PC-3 (cell line): Measurements from ENCODE around the gene POLA1. TPM values are rescaled to one million over a fixed set of nuclear protein-coding genes. Genes with fewer than 3 reads are reported as not detected.

Source experiments
- ATAC-seq: fragments of 200-7000 bp; cut with Tn5 transposase; 2 replicates; pipeline ENCODE4 v1.9.1; 2020; ENCODE audit warnings: mild to moderate bottlenecking, moderate library complexity
- BruUV-seq: library from RNA; stranded (reverse); fragments of 400-500 nt; replicated peaks from 2 replicates; lab custom pipeline; 2021; lab: Mats Ljungman, UMichigan
- CTCF ChIA-PET: fragments of 300-600 bp; sonication (Branson Sonifier 250); formaldehyde crosslinking; loops from one replicate; lab custom pipeline; 2022; ENCODE audit warnings: antibody characterized with exemption; lab: Charles Lee
- POLR2A ChIA-PET: fragments of 300-600 bp; sonication (Branson Sonifier 250); formaldehyde crosslinking; loops from one replicate; lab custom pipeline; 2022; ENCODE audit warnings: antibody characterized with exemption; ENCODE audit not compliant: unreplicated experiment; lab: Charles Lee
- DNase-seq: peaks from one replicate; pipeline ENCODE4 v3.0.0-alpha.2; 2015
- H2AFZ ChIP-seq: fragments of 300-600 bp; sonication (generic); 2 replicates; pipeline ENCODE4 v1.6.0; 2016; ENCODE audit warnings: antibody characterized with exemption, low read length
- H3F3A ChIP-seq: fragments of 300-600 bp; sonication (generic); one replicate; pipeline ENCODE4 v1.6.0; 2017; ENCODE audit warnings: antibody characterized with exemption, low read length, control low read depth, mild to moderate bottlenecking; ENCODE audit not compliant: unreplicated experiment
- H3K27ac ChIP-seq: fragments of 300-600 bp; sonication (generic); 2 replicates; pipeline ENCODE4 v1.5.1; 2016; ENCODE audit warnings: mild to moderate bottlenecking, low read length
- H3K27me3 ChIP-seq: fragments of 300-600 bp; sonication (generic); 2 replicates; pipeline ENCODE4 v1.6.1; 2016; ENCODE audit warnings: low read length, mixed read lengths
- H3K36me3 ChIP-seq: fragments of 300-600 bp; sonication (generic); 2 replicates; pipeline ENCODE4 v1.6.1; 2016; ENCODE audit warnings: low read depth, mixed run types, low read length, mixed read lengths
- H3K4me1 ChIP-seq: fragments of 300-600 bp; sonication (generic); 2 replicates; pipeline ENCODE4 v1.5.1; 2016; ENCODE audit warnings: low read length; ENCODE audit not compliant: insufficient read depth
- H3K4me2 ChIP-seq: fragments of 300-600 bp; sonication (generic); 2 replicates; pipeline ENCODE4 v1.6.0; 2016; ENCODE audit warnings: low read length
- H3K4me3 ChIP-seq: fragments of 300-600 bp; sonication (generic); 2 replicates; pipeline ENCODE4 v1.5.1; 2016; ENCODE audit warnings: mild to moderate bottlenecking, low read length, mixed read lengths
- H3K79me2 ChIP-seq: fragments of 300-600 bp; sonication (generic); 2 replicates; pipeline ENCODE4 v1.6.1; 2017; ENCODE audit warnings: low read length, mixed read lengths
- H3K9ac ChIP-seq: fragments of 300-600 bp; sonication (generic); 2 replicates; pipeline ENCODE4 v1.6.0; 2016; ENCODE audit warnings: mild to moderate bottlenecking, low read length
- H3K9me2 ChIP-seq: fragments of 300-600 bp; sonication (generic); replicated peaks from 2 replicates; pipeline ENCODE4 v1.6.1; 2016; ENCODE audit warnings: mixed run types, low read length, mixed read lengths
- H3K9me3 ChIP-seq: fragments of 300-600 bp; sonication (generic); 2 replicates; pipeline ENCODE4 v1.6.1; 2016; ENCODE audit warnings: low read length, mixed read lengths
- H4K20me1 ChIP-seq: fragments of 300-600 bp; sonication (generic); 2 replicates; pipeline ENCODE4 v1.6.1; 2016; ENCODE audit warnings: low read length, mixed read lengths
- CTCF ChIP-seq: fragments of 300-600 bp; sonication (generic); conservative IDR thresholded peaks from 2 replicates; pipeline ENCODE4 v1.5.1; 2017; ENCODE audit warnings: antibody characterized with exemption, low read depth, mild to moderate bottlenecking, low read length
- EZH2 ChIP-seq: fragments of 300-600 bp; sonication (generic); IDR thresholded peaks from one replicate; pipeline ENCODE4 v1.6.1; 2017; ENCODE audit warnings: antibody characterized with exemption, mild to moderate bottlenecking, low read length; ENCODE audit not compliant: unreplicated experiment
- EZH2phosphoT487 ChIP-seq: fragments of 300-600 bp; sonication (generic); IDR thresholded peaks from 2 replicates; pipeline ENCODE4 v1.6.1; 2018; ENCODE audit warnings: mild to moderate bottlenecking, antibody characterized with exemption, low read length, borderline replicate concordance
- intact Hi-C: fragments of 100-400 bp; cut with micrococcal nuclease; formaldehyde crosslinking; loops from 2 replicates; pipeline ENCODE4 v1.9.0; 2023
- total RNA-seq: library from RNA; depleted of rRNA; stranded (reverse); fragments of >200 nt; gene quantifications from 2 replicates; pipeline ENCODE4 v1.2.3, GENCODE V29; 2014

Gene POLA1
- total RNA-seq, 1 experiment from 2014 or later: 19.6 TPM

- no peak for DNase-seq
- intact Hi-C loops: no loop called here
- Histone ChIP-seq H3K4me2 (no peak overlapping the region), H3K9me2 (no peaks in the 10 kb centered on the region), H2AFZ (no peak overlapping the region), H3K9me3 (no peaks in the 10 kb centered on the region), H3K27ac (no peak overlapping the region), H3K4me3 (no peak overlapping the region), H3K4me1 (no peaks in the 10 kb centered on the region), H3K36me3 (no peaks in the 10 kb centered on the region), H3K79me2 (no peaks in the 10 kb centered on the region), H3F3A (no peaks in the 10 kb centered on the region), H4K20me1 (no peaks in the 10 kb centered on the region), H3K27me3 (peaks cover 21% of the 10 kb centered on the region), H3K9ac (no peak overlapping the region)
- ChIA-PET POLR2A (no interaction called here), CTCF (no interaction called here)
- TF ChIP-seq CTCF (no peak), EZH2phosphoT487 (no peak), EZH2 (no peak)
- BruUV-seq: no TSS peak
- ATAC-seq: no peak
Measured at GRCh38 chrX:24682739-24683432, 10.8 kb upstream of the POLA1 start.

- H3K9me3 ChIP-seq: no peaks in the 10 kb centered on the region
- POLR2A ChIA-PET: no interaction called here
- H4K20me1 ChIP-seq: no peaks in the 10 kb centered on the region
- peaks cover 20% of the 10 kb centered on the region for H3K27me3 ChIP-seq
- DNase-seq (no peak), ATAC-seq (no peak)
- H3K9me2 ChIP-seq: no peaks in the 10 kb centered on the region
- no peaks in the 10 kb centered on the region for H3F3A ChIP-seq
- no peaks in the 10 kb centered on the region for H3K79me2 ChIP-seq
- H3K4me1 ChIP-seq: no peaks in the 10 kb centered on the region
- no TSS peak for BruUV-seq
- H3K9ac ChIP-seq: no peak overlapping the region
- intact Hi-C loops: no loop called here
- H3K36me3 ChIP-seq: no peaks in the 10 kb centered on the region
- no peak overlapping the region for H3K27ac ChIP-seq
- CTCF ChIA-PET: no interaction called here
- TF ChIP-seq CTCF (no peak), EZH2phosphoT487 (no peak), EZH2 (no peak)
- no peak overlapping the region for H3K4me2 ChIP-seq
- H3K4me3 ChIP-seq: no peak overlapping the region
- H2AFZ ChIP-seq: no peak overlapping the region
Measured at GRCh38 chrX:24684048-24684447, 9.7 kb upstream of the POLA1 start.

- BruUV-seq: no TSS peak
- Histone ChIP-seq H3F3A (no peaks in the 10 kb centered on the region), H3K9ac (no peak overlapping the region), H3K36me3 (0 out of 2 replicates have a peak, but pooled peaks cover 4% of the 10 kb centered on the region), H3K9me3 (no peaks in the 10 kb centered on the region), H3K27ac (no peak overlapping the region), H3K9me2 (no peaks in the 10 kb centered on the region), H4K20me1 (0 out of 2 replicates have a peak, but pooled peaks cover 12% of the 10 kb centered on the region), H2AFZ (peak overlapping the region; percentile 98; the same call in 1 of the 2 replicates), H3K4me2 (0 out of 2 replicates have a peak overlapping the region, but pooled peaks have one; percentile 98), H3K4me3 (no peak overlapping the region), H3K27me3 (no peaks in the 10 kb centered on the region), H3K4me1 (peaks cover 12% of the 10 kb centered on the region), H3K79me2 (peaks cover 35% of the 10 kb centered on the region)
- CTCF ChIA-PET: no interaction called here
- POLR2A ChIA-PET: no interaction called here
- TF ChIP-seq CTCF (no peak), EZH2phosphoT487 (no peak), EZH2 (no peak)
- DNase-seq: no peak
- intact Hi-C loops: loop anchor here (10.0 kb wide), 1 partner anchor 1028 kb away; the partner anchor contains the start of gene PRDX4
- ATAC-seq: no peak
Measured at GRCh38 chrX:24692305-24692704, 1.4 kb upstream of the POLA1 start.
